Measurements from ENCODE around the gene KREMEN2. TPM values are rescaled to one million over a fixed set of nuclear protein-coding genes. Genes with fewer than 3 reads are reported as not detected.

KREMEN2 gene
- total and polyA plus RNA-seq, 4 donors = not detected

- no peak for DNase-seq (ENCODE audit: low spot score)
- 89% methylated on average over 13 of the region's 13 CpGs for WGBS
- Histone ChIP-seq H3K9me3 (ENCODE audit: control insufficient read depth in 4 of 4, low read length in 3 of 4) (no peaks in the 10 kb centered on the region), H3K4me1 (ENCODE audit: control insufficient read depth in 4 of 4, insufficient read depth in 4 of 4, low read length in 3 of 4) (peaks cover 0 to 18% (median 14%) of the 10 kb centered on the region in 4 donors), H3K36me3 (ENCODE audit: control insufficient read depth in 4 of 4, insufficient read depth in 3 of 4, low read depth in 1 of 4, low read length in 3 of 4) (peaks cover 0 to 5% (median 0%) of the 10 kb centered on the region in 4 donors), H3K27me3 (ENCODE audit: control insufficient read depth in 4 of 4, insufficient read depth in 4 of 4, low read length in 3 of 4) (no peaks in the 10 kb centered on the region), H3K9ac (ENCODE audit: low read depth in 1 of 2, low read length in 2 of 2) (no peak overlapping the region), H3K4me3 (ENCODE audit: low read depth in 1 of 3, low read length in 3 of 3) (no peak overlapping the region), H3K27ac (ENCODE audit: low read depth in 1 of 2, low read length in 2 of 2) (no peak overlapping the region)
- no peak for TF ChIP-seq JUND (IDR thresholded peaks at IDR 0.05)
- TF ChIP-seq NR2F2 (IDR thresholded peaks at IDR 0.05) = no peak
- TF ChIP-seq ATF3 (IDR thresholded peaks at IDR 0.05) = no peak
- TF ChIP-seq YY1 (IDR thresholded peaks at IDR 0.05) = no peak
- no peak for TF ChIP-seq RXRA (IDR thresholded peaks at IDR 0.05)
- TF ChIP-seq EGR1 (IDR thresholded peaks at IDR 0.05; ENCODE audit: low read depth in 2 of 2) = no peak
- TF ChIP-seq SP1 (IDR thresholded peaks at IDR 0.05) = no peak
- TF ChIP-seq MAX (IDR thresholded peaks at IDR 0.05) = no peak
- TF ChIP-seq RAD21 (IDR thresholded peaks at IDR 0.05) = no peak
- no peak for TF ChIP-seq TAF1 (conservative IDR thresholded peaks at IDR 0.05)
- TF ChIP-seq CTCF (IDR thresholded peaks at IDR 0.05; ENCODE audit: low read depth, low read length, missing input control) = no peak
- TF ChIP-seq HNF4A (conservative IDR thresholded peaks at IDR 0.05) = no peak
- TF ChIP-seq ZBTB33 (IDR thresholded peaks at IDR 0.05) = no peak
- no peak for TF ChIP-seq FOXA1 (IDR thresholded peaks at IDR 0.05)
- no peak for TF ChIP-seq HNF4G (IDR thresholded peaks at IDR 0.05)
- TF ChIP-seq GABPA (IDR thresholded peaks at IDR 0.05 in 1 of 2, conservative IDR thresholded peaks at IDR 0.05 in 1 of 2) = no peak
- no peak for TF ChIP-seq FOXA2 (IDR thresholded peaks at IDR 0.05)
- no peak for TF ChIP-seq REST (IDR thresholded peaks at IDR 0.05)
These were observed 48.7 kb upstream of the KREMEN2 start for GRCh38 chr16:2915196-2915929.
